Measurements from ENCODE around the gene ATOSB.

DNA sequence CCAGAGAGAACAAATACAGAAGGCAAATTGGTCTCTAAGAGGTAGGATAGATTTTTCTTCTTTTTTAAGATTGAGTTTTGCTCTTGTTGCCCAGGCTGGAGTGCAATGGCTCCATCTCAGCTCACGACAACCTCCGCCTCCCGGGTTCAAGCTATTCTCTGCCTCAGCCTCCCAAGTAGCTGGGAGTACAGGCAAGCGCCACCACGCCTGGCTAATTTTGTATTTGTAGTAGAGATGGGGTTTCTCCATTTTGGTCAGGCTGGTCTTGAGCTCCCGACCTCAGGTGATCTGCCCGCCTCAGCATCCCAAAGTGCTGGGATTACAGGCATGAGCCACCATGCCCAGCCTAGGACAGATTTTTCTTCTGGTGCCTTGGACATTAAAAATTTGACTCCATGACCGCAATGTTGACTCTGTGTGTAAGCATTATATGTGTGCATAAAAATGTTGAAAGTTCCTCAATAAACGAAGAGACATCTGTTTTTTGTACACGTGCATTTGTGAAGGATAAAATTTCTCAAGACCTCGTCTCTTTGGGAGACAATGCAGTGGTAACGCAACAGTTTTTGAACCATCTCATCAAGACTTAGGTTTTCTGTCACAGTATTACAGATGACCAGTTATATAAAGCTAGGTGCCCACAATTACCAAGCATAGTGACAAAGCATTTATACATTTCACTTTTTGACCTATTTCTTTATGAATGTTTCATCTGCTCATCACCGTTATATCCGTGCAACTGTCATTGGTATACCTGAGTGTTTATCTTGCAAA is 60.6 kb downstream of the ATOSB start:
- TF ChIP-seq POLR2AphosphoS5 (IDR thresholded peaks at IDR 0.05) (no peak), EP300 (IDR thresholded peaks at IDR 0.05) (no peak), POLR2A (IDR thresholded peaks at IDR 0.05) (no peak)
- TF ChIP-seq, protein P1, sequence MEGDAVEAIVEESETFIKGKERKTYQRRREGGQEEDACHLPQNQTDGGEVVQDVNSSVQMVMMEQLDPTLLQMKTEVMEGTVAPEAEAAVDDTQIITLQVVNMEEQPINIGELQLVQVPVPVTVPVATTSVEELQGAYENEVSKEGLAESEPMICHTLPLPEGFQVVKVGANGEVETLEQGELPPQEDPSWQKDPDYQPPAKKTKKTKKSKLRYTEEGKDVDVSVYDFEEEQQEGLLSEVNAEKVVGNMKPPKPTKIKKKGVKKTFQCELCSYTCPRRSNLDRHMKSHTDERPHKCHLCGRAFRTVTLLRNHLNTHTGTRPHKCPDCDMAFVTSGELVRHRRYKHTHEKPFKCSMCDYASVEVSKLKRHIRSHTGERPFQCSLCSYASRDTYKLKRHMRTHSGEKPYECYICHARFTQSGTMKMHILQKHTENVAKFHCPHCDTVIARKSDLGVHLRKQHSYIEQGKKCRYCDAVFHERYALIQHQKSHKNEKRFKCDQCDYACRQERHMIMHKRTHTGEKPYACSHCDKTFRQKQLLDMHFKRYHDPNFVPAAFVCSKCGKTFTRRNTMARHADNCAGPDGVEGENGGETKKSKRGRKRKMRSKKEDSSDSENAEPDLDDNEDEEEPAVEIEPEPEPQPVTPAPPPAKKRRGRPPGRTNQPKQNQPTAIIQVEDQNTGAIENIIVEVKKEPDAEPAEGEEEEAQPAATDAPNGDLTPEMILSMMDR (IDR thresholded peaks at IDR 0.05), result no peak
